HepG2 (cell line): ENCODE results near the gene ARMC10. TPM values are rescaled to one million over a fixed set of nuclear protein-coding genes. Genes with fewer than 3 reads are reported as not detected.

Experiments
- BCLAF1 ChIP-seq: fragments of 450-650 bp; IDR thresholded peaks from 2 replicates; pipeline ENCODE4 v1.6.1; 2017; ENCODE audit warnings: mild to moderate bottlenecking
- CEBPG ChIP-seq: IDR thresholded peaks from 2 replicates; pipeline ENCODE4 v1.6.1; 2016
- CHD4 ChIP-seq: fragments of 200-600 bp; sonication (generic); IDR thresholded peaks from 2 replicates; pipeline ENCODE4 v1.7.0; 2017; ENCODE audit warnings: mild to moderate bottlenecking, low read length, borderline replicate concordance
- ELF3 ChIP-seq: IDR thresholded peaks from 2 replicates; pipeline ENCODE4 v1.6.1; 2016; ENCODE audit warnings: missing genetic modification reagents, missing compliant biosample characterization
- FOSL1 ChIP-seq: sonication (generic); formaldehyde crosslinking; IDR thresholded peaks from 2 replicates; pipeline ENCODE4 v1.9.0; 2021; ENCODE audit warnings: missing genetic modification reagents, borderline replicate concordance
- FOXK1 ChIP-seq: sonication (generic); formaldehyde crosslinking; IDR thresholded peaks from 2 replicates; pipeline ENCODE4 v1.4.0; 2020; ENCODE audit warnings: low read depth, missing genetic modification reagents, borderline replicate concordance
- KDM2A ChIP-seq: sonication (generic); formaldehyde crosslinking; IDR thresholded peaks from 2 replicates; pipeline ENCODE4 v1.4.0; 2020; ENCODE audit warnings: low read depth, missing genetic modification reagents, borderline replicate concordance
- MAFK ChIP-seq, 2 experiments: IDR thresholded peaks in 1 of 2; conservative IDR thresholded peaks in 1 of 2; 2 replicates each; pipeline ENCODE4 v1.6.1; 2011; ENCODE audit warnings: improper control_type of control experiment in 2 of 2, low read length in 2 of 2
- MIER2 ChIP-seq: IDR thresholded peaks from 2 replicates; pipeline ENCODE4 v1.6.1; 2016; ENCODE audit warnings: missing biosample characterization, missing genetic modification reagents
- MLXIP ChIP-seq: sonication (generic); formaldehyde crosslinking; IDR thresholded peaks from 2 replicates; pipeline ENCODE4 v1.9.0; 2021; ENCODE audit warnings: missing genetic modification reagents, borderline replicate concordance
- NBN ChIP-seq: fragments of 450-650 bp; conservative IDR thresholded peaks from 2 replicates; pipeline ENCODE4 v1.6.1; 2017
- RAD51 ChIP-seq: fragments of 450-650 bp; IDR thresholded peaks from 2 replicates; pipeline ENCODE4 v1.6.1; 2016; ENCODE audit warnings: borderline replicate concordance
- SMAD3 ChIP-seq: sonication (generic); formaldehyde crosslinking; IDR thresholded peaks from 2 replicates; pipeline ENCODE4 v1.4.0; 2020; ENCODE audit warnings: missing genetic modification reagents
- SP140L ChIP-seq: sonication (generic); formaldehyde crosslinking; IDR thresholded peaks from 2 replicates; pipeline ENCODE4 v1.4.0; 2020; ENCODE audit warnings: missing genetic modification reagents, borderline replicate concordance
- SUZ12 ChIP-seq: fragments of 150-350 bp; IDR thresholded peaks from 2 replicates; pipeline ENCODE4 v1.6.1; 2014; ENCODE audit warnings: low read depth, low read length
- TERF1 ChIP-seq: sonication (generic); formaldehyde crosslinking; IDR thresholded peaks from 2 replicates; pipeline ENCODE4 v1.8.0; 2022; ENCODE audit warnings: mild to moderate bottlenecking, missing genetic modification reagents, moderate library complexity
- YEATS4 ChIP-seq: sonication (generic); formaldehyde crosslinking; IDR thresholded peaks from 2 replicates; pipeline ENCODE4 v1.4.0; 2020; ENCODE audit warnings: missing genetic modification reagents, borderline replicate concordance
- ZBTB25 ChIP-seq: IDR thresholded peaks from 2 replicates; pipeline ENCODE4 v1.6.1; 2018; ENCODE audit warnings: missing genetic modification reagents
- ZIK1 ChIP-seq: sonication (generic); formaldehyde crosslinking; IDR thresholded peaks from 2 replicates; pipeline ENCODE4 v1.5.0; 2020; ENCODE audit warnings: mild to moderate bottlenecking, low read depth, missing genetic modification reagents, borderline replicate concordance
- ZNF136 ChIP-seq: sonication (generic); formaldehyde crosslinking; IDR thresholded peaks from 2 replicates; pipeline ENCODE4 v1.8.1; 2022; ENCODE audit warnings: low read depth, mild to moderate bottlenecking, moderate library complexity, missing genetic modification reagents
- ZNF337 ChIP-seq: sonication (generic); formaldehyde crosslinking; IDR thresholded peaks from 2 replicates; pipeline ENCODE4 v1.5.1; 2020; ENCODE audit warnings: missing genetic modification reagents, low read depth, mild to moderate bottlenecking, borderline replicate concordance
- ZNF572 ChIP-seq: sonication (generic); formaldehyde crosslinking; IDR thresholded peaks from 2 replicates; pipeline ENCODE4 v1.5.1; 2020; ENCODE audit warnings: mild to moderate bottlenecking, missing genetic modification reagents
- ZNF672 ChIP-seq: sonication (generic); formaldehyde crosslinking; IDR thresholded peaks from 2 replicates; pipeline ENCODE4 v1.8.1; 2022; ENCODE audit warnings: missing genetic modification reagents
- ZNF841 ChIP-seq: sonication (generic); formaldehyde crosslinking; IDR thresholded peaks from 2 replicates; pipeline ENCODE4 v1.8.1; 2023; ENCODE audit warnings: missing genetic modification reagents, borderline replicate concordance
- polyA plus RNA-seq, 8 experiments: library from polyadenylated mRNA; depleted of rRNA in 3 of 8; stranded (reverse) in 7 of 8; unstranded in 1 of 8; fragments of >200 nt; fragmentation: Illumina TruSeq in 4 of 8; extraction: Trizol in 4 of 8; gene quantifications; 2 replicates each; pipeline versions ENCODE4 v1.2.1 to v1.2.3, GENCODE V29; 2011 to 2016; ENCODE audit warnings: low read depth in 4 of 8, missing spikeins in 1 of 8, mixed read lengths in 1 of 8; ENCODE audit not compliant: insufficient read depth in 1 of 8
- total RNA-seq, 5 experiments: library from RNA; depleted of rRNA; stranded (reverse); fragments of >200 nt; fragmentation: Illumina TruSeq; extraction: Trizol; gene quantifications; 2 replicates each; pipeline ENCODE4 v1.2.3, GENCODE V29; 2016; ENCODE audit warnings: low read depth in 1 of 5

The ARMC10 gene
- total and polyA plus RNA-seq, 2 of the 13 experiments (the other 11 are each of a cell fraction or from before 2014, with no cell fraction given) = 11.3 to 23.7 TPM

GRCh38 chr7:103106005-103106702 is 31.2 kb downstream of the ARMC10 start (continued):
- TF ChIP-seq ZBTB25 (no peak), ZIK1 (no peak), SP140L (CRISPR knock-in tag) (no peak), MAFK (conservative IDR thresholded peaks at IDR 0.05 in 1 of 2, IDR thresholded peaks at IDR 0.05 in 1 of 2; ENCODE audit: low read length in 2 of 2) (peak; percentile 47 to 66; a peak in 3 of 4 replicates), MLXIP (CRISPR knock-in tag) (no peak), RAD51 (no peak), YEATS4 (CRISPR knock-in tag) (no peak), ZNF572 (CRISPR knock-in tag) (no peak), FOXK1 (CRISPR knock-in tag) (peak; percentile 79), KDM2A (CRISPR knock-in tag) (no peak), SMAD3 (CRISPR knock-in tag) (no peak), TERF1 (CRISPR knock-in tag) (no peak), MIER2 (CRISPR knock-in tag) (no peak), ELF3 (peak; percentile 66), ZNF841 (CRISPR knock-in tag) (no peak), CEBPG (CRISPR knock-in tag) (no peak), SUZ12 (no peak), BCLAF1 (no peak), CHD4 (no peak), ZNF672 (CRISPR knock-in tag) (no peak), ZNF136 (CRISPR knock-in tag) (no peak), ZNF337 (CRISPR knock-in tag) (no peak), FOSL1 (CRISPR knock-in tag) (no peak), NBN (no peak)
